T-helper 2 cell treated with Interferon-gamma antibody and Interleukin-4, amounts not matched to agents 100 ng/mL and 5 ng/mL, for 36 hours (primary cell): Measurements from ENCODE around the gene ZNF275. TPM values are rescaled to one million over a fixed set of nuclear protein-coding genes. Genes with fewer than 3 reads are reported as not detected.

Experiments
- intact Hi-C: fragments of 100-400 bp; cut with micrococcal nuclease; formaldehyde crosslinking; loops from one replicate; pipeline ENCODE4 v1.15.1; 2023
- total RNA-seq: library from RNA; stranded (reverse); gene quantifications from 2 replicates; pipeline ENCODE4 v1.2.3, GENCODE V29; 2022

Gene ZNF275
- total RNA-seq, 1 donor from 2014 or later, result 20.7 TPM

DNA sequence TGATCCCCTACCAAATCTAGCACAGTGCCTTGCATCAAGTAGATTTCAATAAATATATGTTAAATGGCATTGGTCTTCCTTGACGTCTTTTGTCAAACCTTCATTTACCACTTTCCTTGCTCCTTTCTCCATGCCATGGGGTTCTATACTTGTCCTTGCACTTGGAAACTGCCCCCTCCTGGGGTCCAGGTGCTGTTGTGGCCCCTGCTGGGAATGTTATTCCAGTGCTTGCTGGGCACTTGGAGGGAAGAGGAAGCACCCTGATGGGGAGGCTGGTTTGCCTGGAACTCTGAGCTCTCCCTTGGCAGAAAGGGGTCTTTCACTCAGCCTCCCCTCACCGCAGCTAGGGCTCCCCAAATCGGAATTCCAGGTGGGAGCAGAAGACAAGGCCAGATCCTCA lies 18.9 kb downstream of the ZNF275 start:
- intact Hi-C loops, result no loop called here

DNA sequence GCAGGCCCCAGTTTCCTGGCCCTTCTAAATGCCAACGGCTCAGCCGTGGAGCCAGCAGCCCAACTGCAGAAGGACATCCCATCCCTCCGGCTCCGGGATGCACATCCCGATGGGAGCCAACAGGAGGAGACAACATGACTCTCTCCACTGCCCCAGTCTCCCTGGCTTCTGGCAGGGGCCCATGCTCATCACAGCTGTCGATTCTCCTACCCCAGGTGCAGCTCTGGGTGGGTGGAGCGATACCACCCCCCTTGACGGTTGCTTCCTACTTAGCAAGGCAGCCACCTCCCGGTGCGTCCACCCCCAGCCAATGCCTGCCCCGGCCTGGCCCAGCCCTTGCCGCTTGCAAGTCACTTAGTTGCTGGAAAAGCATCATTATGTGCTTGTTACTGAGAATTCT lies 19.5 kb downstream of the ZNF275 start:
- intact Hi-C loops, result no loop called here

DNA sequence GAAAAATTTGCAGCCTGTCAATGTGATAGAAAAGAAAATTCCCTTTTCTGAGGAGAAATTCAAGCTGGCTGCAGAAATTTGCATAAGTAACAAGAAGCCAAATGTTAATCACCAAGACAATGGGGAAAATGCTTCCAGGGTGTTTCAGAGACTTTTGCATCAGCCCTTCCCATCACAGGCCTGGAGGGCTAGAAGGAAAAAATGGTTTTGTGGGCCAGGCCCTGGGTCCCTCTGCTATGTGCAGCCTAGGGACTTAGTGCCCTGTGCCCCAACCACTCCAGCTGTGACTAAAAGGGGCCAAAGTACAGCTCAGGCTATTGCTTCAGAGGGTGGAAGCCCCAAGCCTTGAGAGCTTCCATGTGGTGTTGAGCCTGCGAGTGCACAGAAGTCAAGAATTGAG lies 23.9 kb downstream of the ZNF275 start:
- intact Hi-C loops, result no loop called here

DNA sequence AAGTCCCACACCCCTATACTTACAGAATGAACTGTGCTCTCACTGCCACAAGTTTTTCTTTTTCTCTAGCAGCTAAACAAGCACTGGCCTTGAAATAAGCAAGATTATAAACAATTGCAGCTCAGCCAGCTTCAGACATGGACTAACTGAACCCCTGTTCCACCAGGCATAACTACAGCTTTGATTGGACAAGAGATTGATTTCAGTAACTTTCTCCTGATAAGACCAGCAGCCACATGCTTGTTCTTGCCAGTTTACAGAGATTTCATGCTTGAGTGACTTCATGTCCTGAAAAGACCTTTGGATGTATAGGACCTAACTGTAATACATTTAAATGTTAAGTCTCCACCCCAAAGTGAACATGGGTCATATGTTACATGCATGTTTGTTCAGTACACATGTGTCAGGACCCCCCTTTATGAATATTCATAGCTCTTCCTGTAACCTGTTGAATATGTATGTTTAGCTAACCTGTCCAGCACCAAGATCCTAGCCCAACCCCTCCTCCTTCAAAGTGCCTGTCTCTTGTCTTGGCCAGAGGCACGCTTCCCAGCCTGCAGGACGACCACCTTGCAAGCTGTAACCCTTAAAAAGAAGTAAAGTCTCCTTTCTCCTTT lies 27.9 kb downstream of the ZNF275 start:
- intact Hi-C loops, result no loop called here

DNA sequence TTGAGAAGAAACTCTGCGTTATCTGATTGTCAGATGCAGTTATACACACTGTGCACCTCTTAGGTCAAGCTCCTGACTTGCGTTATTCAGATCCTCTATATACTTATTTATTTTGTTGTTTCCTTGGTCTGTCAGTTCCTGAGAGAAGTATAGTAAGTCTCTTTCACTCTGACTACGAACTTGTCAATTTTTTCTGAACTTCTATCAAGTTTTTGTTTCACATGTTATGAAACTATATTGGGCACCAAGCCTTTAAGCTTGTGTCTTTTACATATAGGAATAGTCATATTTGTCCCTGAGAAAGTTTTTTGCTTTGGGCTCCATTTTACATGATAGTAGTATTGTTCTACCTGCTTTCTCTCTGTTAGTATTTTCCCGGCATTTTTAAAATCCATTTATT lies 31.7 kb downstream of the ZNF275 start:
- intact Hi-C loops, result no loop called here

DNA sequence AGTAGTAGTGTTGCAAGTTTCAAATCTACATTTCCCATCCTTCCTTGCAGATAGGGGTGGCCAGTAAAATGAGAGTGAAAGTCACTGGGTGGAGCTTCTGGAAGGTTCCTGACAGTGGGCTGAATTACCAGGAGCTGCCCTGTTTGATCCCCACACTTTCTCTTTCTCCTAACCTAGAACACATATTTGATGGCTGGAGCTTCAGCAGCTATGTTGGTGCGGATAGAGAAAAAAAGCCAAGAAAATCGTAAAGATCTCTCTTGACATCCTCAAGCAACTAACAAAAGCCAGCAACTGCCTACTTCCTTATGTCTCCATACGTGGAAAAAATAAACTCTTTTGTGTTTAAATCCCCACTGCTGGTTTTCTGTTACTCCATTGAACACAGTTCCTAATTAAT lies 32.2 kb downstream of the ZNF275 start:
- intact Hi-C loops, result no loop called here

DNA sequence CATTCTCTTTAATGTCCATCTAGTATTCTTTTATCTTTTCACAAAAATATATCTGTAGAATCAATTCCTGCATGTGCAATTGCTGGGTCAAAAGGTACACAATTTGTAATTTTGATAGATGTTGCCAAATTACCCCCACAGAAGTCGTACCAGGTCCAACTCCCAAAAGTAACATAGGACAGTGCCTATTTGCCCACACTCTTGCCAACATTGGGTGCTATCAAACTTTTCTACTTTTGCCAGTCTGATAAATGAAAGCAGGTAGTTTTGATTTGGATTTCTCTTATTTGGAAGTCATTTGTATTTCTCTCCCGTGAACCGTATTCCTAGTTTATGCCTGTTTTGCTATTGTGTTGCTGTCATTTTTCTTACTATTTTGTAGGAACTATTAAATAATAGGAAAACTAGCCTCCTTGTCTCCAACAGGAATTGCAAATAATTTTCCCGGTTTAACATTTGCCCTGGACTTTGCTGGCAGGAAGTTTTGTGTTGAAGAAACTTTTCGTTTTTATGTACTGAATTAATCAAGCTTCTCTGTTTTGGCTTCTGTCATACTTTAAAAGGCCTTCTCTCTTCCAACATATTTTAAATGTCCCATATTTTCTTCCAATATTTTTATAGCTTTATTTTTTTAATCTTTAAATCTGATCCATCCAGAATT lies 33.1 kb downstream of the ZNF275 start:
- intact Hi-C loops, result no loop called here

DNA sequence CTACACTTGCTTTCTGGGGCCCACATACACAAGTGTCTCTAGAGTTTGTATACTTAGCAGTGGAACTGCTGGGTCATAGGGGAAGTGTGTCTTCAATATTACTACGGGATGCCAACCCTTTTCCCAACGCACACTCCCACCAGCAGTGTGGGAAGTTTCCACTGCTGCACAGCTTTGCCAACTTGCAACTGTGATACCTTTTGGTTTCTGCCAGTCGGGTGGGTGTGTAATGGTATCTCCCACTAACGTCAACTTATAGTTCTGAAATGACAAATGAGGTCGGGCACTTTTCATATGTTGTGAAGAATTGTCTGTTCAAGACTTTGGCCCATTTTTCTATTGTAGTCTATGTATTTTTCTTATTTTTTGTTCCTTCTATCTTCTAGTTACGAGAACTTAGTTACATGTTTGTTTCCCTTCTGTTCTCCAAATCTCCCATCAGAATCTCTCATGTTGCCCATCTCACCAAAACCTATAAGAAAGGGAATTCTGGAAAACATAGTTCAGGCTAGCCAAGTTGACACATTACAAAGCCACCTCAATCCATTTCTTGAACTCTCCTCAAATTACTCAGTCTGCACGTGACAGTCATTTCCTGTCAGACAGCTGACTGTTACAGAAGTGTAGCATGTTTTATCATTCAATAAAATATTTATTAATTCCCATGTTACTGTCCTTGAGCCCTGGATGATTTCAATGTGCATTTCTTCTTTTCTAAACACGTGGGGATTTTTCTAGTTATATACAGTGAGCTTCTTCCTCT lies 36.5 kb downstream of the ZNF275 start:
- intact Hi-C loops, result no loop called here

DNA sequence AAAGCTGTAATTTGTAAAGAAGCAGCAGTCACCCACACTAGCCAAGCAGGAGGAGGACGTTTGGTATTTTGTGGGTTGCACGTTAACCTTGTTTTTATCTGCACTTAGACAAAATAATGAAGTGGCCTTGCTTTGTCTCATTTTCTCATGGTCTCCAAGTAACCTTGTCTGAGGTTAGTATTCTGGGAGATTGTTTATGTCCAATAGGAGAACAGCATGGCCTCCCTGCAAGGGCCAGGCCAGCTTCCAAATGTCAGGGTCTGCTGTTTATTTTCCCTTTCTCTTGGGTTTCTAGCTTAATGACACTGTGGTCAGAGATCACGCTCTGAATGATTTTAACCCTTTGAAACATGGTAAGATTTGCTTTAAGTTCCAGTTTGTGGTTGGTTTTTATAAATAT lies 37.3 kb downstream of the ZNF275 start:
- intact Hi-C loops, result no loop called here

DNA sequence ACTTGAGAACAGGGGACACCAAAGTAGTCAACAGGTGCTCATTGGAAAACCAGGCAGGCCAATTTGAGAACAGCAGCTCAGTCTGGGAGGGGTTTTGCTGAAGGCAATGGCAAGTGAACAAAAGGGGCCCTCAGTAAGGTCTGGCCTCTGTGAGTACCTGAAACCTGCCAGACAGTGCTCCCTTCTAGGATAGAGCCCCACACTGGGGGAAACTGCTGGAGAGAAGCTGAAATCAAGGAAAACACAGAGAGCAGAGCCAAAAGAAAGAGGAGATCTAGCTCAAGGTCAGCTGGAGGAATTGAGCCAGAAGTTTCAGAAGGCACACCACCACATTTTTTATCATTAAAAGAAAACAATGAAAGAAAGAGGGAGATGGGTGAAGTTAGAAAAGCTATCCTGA lies 39.0 kb downstream of the ZNF275 start:
- intact Hi-C loops, result no loop called here

DNA sequence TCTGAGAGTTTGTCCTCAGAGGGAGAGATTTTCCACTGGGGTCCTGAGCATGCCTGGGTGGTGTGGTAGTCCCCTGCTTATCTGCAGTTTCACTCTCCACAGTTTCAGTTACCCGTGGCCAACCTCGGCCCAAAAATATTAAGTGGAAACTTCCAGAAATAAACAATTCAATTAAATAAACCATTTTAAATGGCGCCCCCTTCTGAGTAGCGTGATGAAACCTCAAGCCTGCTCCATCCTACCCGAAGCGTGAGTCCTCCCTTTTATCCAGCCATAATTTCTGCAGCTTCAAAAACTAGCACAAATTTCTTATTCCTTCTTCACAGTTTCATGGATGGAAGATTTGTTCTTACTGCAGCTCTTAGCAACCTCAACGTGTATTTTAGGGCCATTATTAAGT lies 40.5 kb downstream of the ZNF275 start:
- intact Hi-C loops, result no loop called here

DNA sequence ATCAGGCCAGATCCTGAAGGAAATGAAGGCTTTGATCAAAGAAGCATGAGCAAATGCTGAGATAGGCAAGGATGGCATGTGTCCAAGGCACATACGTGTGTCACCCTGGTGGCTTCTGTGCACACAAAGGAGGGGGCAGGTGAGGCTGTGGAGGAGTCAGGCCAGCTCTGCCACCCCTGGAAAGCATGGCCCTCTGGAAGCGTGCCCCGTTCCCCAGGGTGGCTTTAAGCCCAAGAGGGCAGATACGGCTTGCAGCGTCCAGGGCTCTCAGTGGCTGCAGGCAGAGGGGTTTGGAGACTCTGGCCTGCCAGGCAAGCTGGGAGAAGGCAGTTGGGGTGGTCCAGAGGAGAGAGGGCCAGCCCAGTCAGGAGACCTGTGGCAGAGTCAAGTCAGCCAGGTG lies 41.6 kb downstream of the ZNF275 start:
- intact Hi-C loops, result no loop called here

DNA sequence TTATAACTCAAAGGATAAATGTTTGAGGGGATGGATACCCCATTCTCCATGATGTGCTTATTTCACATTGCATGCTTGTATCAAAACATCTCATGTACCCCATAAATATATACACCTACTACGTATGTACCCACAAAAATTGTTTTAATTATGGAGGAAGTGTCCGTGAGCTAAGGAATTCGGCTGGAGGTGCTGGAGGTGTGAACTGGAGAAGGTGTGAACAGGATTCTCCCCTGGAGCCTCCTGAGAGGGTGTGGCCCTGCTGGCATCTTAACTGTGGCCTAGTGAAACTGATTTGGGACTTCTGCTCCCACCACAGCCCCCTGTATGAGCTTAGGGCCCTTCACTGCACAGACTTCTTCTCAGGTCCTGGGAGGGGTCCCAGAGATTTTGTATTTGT lies 43.8 kb downstream of the ZNF275 start:
- intact Hi-C loops, result no loop called here

DNA sequence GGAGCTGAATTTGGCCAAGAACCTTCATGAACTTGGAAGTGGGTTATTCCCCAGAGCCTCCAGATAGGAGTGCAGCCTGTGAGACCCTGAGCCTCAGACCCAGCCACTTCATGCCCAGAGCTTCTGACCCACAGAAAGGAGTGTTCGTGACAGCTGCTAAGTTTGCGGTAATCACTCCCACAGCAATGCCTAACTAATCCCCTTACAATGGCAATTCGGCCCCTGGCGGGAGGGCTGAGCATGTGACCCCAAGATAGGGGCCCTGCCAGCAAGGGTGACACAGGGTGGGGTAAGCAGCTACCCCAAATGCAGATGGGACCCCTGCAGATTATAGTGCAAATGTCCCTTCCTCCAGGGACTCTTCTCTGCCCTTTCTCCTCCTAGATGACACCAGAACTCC lies 44.7 kb downstream of the ZNF275 start:
- intact Hi-C loops, result no loop called here

DNA sequence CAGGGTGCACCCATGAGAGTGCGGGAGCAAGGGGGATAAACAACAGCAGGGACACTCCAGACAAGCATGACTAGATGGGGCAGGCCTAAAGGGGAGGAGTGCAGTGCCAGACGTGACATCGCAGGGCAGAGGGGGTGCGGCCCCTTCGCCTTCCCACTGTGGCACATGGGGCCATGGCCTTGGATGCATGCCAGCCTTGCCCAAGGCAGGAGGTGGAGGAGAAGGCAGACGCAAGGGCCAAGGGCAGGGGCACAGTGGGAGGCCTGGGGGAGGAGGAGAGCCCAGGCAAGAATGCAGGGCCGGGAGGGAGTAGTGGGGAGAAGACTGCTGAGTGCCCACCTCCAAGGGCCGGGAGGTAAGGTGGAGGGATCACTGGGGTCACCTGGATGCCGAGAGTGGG lies 45.6 kb downstream of the ZNF275 start:
- intact Hi-C loops, result no loop called here

DNA sequence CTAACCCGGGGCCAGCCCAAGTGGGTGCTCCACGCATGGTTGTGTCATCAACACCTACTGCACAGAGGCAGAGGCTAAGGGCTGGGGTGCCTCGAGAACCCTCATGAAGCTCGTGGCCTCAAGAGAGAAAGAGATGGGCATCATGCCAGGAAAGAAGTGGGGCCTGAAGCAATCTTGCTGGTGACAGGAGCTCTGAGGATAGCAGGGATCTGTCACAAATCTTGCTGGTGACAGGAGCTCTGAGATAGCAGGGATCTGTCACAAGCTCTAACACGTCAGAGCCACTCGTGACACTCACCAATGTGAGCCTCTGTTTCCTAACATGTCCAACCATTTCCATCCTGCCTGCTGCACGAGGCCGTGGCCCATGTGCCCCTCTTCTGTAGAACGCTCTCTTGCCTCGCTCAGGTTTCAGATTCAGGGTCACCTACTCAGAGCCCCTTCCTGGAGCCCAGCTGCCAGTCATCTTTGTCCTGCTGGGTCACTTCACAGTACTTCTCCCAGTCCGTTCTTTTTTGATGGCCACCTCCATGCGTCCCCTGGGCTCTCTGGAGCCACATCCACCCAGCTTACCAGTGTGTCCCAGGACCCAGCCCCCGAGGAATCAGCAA lies 46.1 kb downstream of the ZNF275 start:
- intact Hi-C loops, result no loop called here

DNA sequence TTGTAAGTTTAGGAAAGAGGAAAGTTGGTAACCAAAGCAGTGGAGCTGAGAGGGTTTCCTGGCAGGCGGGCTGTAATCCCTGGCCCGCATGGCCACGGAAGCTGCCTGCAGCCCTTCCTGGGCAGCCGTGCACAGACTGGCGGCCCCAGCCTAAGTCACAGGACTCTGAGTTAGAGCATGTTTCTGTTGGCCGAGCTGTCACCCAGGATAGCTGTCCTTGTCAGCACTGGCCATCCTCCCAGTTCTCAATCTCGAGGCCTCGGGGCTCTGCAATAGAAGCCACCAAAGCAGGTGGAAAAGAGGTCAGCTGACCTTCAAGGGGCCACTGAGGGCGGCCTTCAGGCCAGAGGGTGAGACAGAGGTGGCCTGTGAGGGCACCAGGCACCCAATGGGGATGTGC lies 46.7 kb downstream of the ZNF275 start:
- intact Hi-C loops, result no loop called here

DNA sequence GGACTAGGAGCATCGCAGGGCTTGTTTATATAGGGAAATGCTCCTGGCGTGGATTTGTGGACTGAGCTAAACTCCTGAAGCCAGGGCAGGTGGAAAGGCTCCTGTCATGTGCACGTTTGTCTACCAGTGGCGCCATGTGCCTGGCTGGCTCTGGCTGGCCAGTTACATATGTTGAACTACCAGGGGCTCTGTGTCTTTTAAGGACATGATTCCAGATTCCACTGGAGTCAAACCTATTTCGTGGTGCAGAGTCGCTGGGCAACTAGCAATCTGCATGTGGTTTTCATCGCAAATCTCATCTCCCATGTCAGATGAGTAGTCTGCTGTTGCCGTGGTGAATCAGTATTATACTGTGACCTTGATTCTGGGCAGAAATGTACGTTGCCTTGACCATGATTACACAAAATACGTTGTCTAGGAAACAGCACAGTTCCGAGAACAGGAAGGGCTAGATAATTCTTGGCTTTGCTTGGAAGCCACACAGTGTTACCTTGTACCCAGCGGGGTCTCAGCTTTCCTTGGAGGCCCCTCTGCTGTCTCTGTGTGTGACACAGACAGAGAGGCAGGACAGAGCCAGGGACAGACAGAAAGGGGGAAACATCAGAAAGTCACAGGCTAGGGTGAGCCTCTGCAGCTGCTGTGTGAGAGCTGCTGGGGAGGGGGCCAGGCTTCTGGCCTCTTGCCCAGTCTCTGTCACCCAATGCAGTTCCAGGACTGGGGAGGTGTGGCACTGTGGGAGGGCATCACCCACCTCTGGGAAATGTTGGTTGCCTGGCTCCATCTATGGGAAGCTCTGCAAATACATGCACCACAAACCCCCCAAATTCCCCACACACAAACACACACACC lies 48.0 kb downstream of the ZNF275 start:
- intact Hi-C loops, result no loop called here

DNA sequence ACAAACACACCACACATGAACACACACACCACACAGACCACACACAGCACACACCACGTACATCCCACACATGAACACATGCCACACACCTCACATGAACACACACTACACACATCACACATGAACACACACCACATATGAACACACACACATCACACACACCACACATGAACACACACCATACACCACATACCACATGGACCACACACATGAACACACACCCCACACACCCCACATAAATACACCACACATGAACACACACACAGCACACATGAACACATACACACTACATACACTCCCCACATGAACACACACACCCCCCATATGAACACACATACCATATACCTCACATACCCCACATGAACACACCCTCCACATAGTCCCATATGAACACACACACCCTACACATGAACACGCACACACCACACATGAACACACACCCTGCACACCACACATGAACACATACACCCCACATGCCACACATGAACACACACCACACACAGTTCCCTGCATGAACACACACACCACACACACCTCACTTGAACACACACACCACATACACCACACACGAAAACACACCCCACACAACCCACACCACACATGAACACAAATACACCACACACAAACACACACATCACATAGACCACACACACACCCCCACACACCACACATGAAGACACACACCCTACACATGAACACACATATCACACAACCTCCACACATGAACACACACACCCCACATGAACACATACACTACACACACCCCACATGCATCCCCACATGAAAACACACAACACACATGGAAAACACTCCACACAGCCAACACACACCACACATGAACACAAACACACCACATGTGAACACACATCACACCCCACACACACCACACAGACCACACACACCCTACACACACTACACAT lies 48.9 kb downstream of the ZNF275 start:
- intact Hi-C loops, result no loop called here

DNA sequence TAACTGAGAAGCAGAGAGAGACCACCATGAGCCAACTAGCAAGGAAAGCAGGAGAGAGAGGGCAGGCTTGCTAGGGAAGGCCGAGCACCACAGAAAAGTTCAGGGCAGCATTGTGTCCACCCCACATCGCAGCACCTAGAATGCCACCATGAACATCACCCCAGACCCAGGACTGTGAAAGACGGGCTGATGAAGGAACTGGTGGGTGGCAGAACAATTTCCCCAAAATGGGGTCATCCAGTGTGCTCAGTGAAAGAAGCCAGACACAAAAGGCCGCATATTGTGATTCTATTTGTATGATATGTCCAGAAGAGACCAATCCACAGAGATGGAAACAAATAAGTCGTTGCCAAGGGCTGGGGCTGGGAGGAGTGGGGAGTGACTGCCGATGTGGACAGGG lies 50.4 kb downstream of the ZNF275 start:
- intact Hi-C loops, result no loop called here
